GM23338 (cell line): Measurements from ENCODE around the gene OMP. TPM values are rescaled to one million over a fixed set of nuclear protein-coding genes. Genes with fewer than 3 reads are reported as not detected.

Experiments used
- ATAC-seq: fragments of 200-7000 bp; cut with Tn5 transposase; 3 replicates; pipeline ENCODE4 v1.9.1; 2020
- DNase-seq: peaks from one replicate; pipeline ENCODE4 v3.0.0-alpha.2; 2015; ENCODE audit warnings: low spot score
- H2AFZ ChIP-seq: fragments of 200-600 bp; sonication (generic); 2 replicates; pipeline ENCODE4 v1.8.0; 2016; ENCODE audit warnings: antibody characterized with exemption, mild to moderate bottlenecking, moderate library complexity
- H3F3A ChIP-seq: fragments of 200-600 bp; sonication (generic); replicated peaks from 2 replicates; pipeline ENCODE4 v1.8.0; 2017; ENCODE audit warnings: antibody characterized with exemption, mixed run types, low read depth
- H3K27ac ChIP-seq: fragments of 200-600 bp; sonication (generic); 2 replicates; pipeline ENCODE4 v1.6.1; 2016; ENCODE audit warnings: low read depth
- H3K27me3 ChIP-seq: fragments of 200-600 bp; sonication (generic); 2 replicates; pipeline ENCODE4 v1.8.0; 2016; ENCODE audit warnings: mild to moderate bottlenecking, mixed run types, moderate library complexity; ENCODE audit not compliant: insufficient read depth
- H3K36me3 ChIP-seq: fragments of 200-600 bp; sonication (generic); 2 replicates; pipeline ENCODE4 v1.8.0; 2016; ENCODE audit warnings: mild to moderate bottlenecking; ENCODE audit not compliant: insufficient read depth
- H3K4me1 ChIP-seq: fragments of 200-600 bp; sonication (generic); 2 replicates; pipeline ENCODE4 v1.8.0; 2016; ENCODE audit warnings: mild to moderate bottlenecking, moderate library complexity; ENCODE audit not compliant: insufficient read depth
- H3K4me2 ChIP-seq: fragments of 200-600 bp; sonication (generic); 2 replicates; pipeline ENCODE4 v1.7.1; 2017; ENCODE audit warnings: mixed run types
- H3K4me3 ChIP-seq: fragments of 200-600 bp; sonication (generic); 2 replicates; pipeline ENCODE4 v1.6.1; 2016; ENCODE audit warnings: mixed run types
- H3K79me2 ChIP-seq: fragments of 200-600 bp; sonication (generic); replicated peaks from 2 replicates; pipeline ENCODE4 v1.8.0; 2017; ENCODE audit warnings: mild to moderate bottlenecking; ENCODE audit not compliant: insufficient read depth
- H3K9me2 ChIP-seq: fragments of 200-600 bp; sonication (generic); 2 replicates; pipeline ENCODE4 v1.8.0; 2017; ENCODE audit not compliant: insufficient read depth
- H4K20me1 ChIP-seq: fragments of 200-600 bp; sonication (generic); replicated peaks from 2 replicates; pipeline ENCODE4 v1.8.0; 2017; ENCODE audit warnings: mild to moderate bottlenecking; ENCODE audit not compliant: insufficient read depth
- H3K27ac Mint-ChIP-seq: 2 replicates; pipeline ENCODE4 v1.8.0; 2020; ENCODE audit warnings: inconsistent platforms, mild to moderate bottlenecking, moderate library complexity, mixed read lengths
- H3K27me3 Mint-ChIP-seq: 3 replicates; pipeline ENCODE4 v1.8.0; 2022; ENCODE audit warnings: low read depth, mild to moderate bottlenecking, moderate library complexity, mixed read lengths, inconsistent platforms; ENCODE audit not compliant: insufficient read depth, poor library complexity
- H3K36me3 Mint-ChIP-seq: 3 replicates; pipeline ENCODE4 v1.8.0; 2021; ENCODE audit warnings: low read depth, mild to moderate bottlenecking, inconsistent platforms, moderate library complexity, mixed read lengths
- H3K4me1 Mint-ChIP-seq: 3 replicates; pipeline ENCODE4 v1.8.0; 2020; ENCODE audit warnings: mild to moderate bottlenecking, inconsistent platforms, mixed read lengths
- H3K4me3 Mint-ChIP-seq: 3 replicates; pipeline ENCODE4 v1.8.0; 2021; ENCODE audit warnings: moderate library complexity, mild to moderate bottlenecking, inconsistent platforms, mixed read lengths
- H3K9me3 Mint-ChIP-seq: 3 replicates; pipeline ENCODE4 v1.8.0; 2020; ENCODE audit warnings: moderate library complexity, mild to moderate bottlenecking, inconsistent platforms, mixed read lengths
- CREB1 ChIP-seq: fragments of 250-450 bp; sonication (Bioruptor Pico); IDR thresholded peaks from 2 replicates; pipeline ENCODE4 v1.5.0; 2020; ENCODE audit warnings: low read depth, mild to moderate bottlenecking, moderate library complexity
- CTCF ChIP-seq, 2 experiments: fragments of 200-600 bp in 1 of 2; sonication (generic) in 1 of 2; conservative IDR thresholded peaks; 2 replicates each; pipeline versions ENCODE4 v1.5.1 to v1.6.1; 2016 to 2017; ENCODE audit warnings: antibody characterized with exemption in 2 of 2, low read depth in 2 of 2, mild to moderate bottlenecking in 2 of 2, moderate library complexity in 1 of 2
- ETS1 ChIP-seq: IDR thresholded peaks from 2 replicates; pipeline ENCODE4 v1.6.1; 2016; ENCODE audit warnings: antibody characterized with exemption
- EZH2 ChIP-seq: fragments of 200-600 bp; sonication (generic); IDR thresholded peaks from one replicate; pipeline ENCODE4 v1.8.0; 2017; ENCODE audit warnings: antibody characterized with exemption, mild to moderate bottlenecking, low read depth; ENCODE audit not compliant: unreplicated experiment
- JUNB ChIP-seq: IDR thresholded peaks from one replicate; pipeline ENCODE4 v1.6.1; 2016; ENCODE audit warnings: antibody characterized with exemption; ENCODE audit not compliant: unreplicated experiment
- NANOG ChIP-seq: IDR thresholded peaks from 2 replicates; pipeline ENCODE4 v1.6.1; 2016; ENCODE audit warnings: antibody characterized with exemption, borderline replicate concordance
- REST ChIP-seq: IDR thresholded peaks from one replicate; pipeline ENCODE4 v1.6.1; 2018; ENCODE audit warnings: antibody characterized with exemption; ENCODE audit not compliant: unreplicated experiment
- STAT1 ChIP-seq: IDR thresholded peaks from one replicate; pipeline ENCODE4 v1.6.1; 2016; ENCODE audit warnings: antibody characterized with exemption; ENCODE audit not compliant: unreplicated experiment
- ZNF114 ChIP-seq: fragments of 250-450 bp; sonication (Bioruptor Pico); IDR thresholded peaks from 2 replicates; pipeline ENCODE4 v1.5.0; 2020; ENCODE audit warnings: mild to moderate bottlenecking, moderate library complexity
- ZNF331 ChIP-seq: fragments of 250-450 bp; sonication (Bioruptor Pico); IDR thresholded peaks from 2 replicates; pipeline ENCODE4 v1.5.0; 2020; ENCODE audit warnings: low read depth, mild to moderate bottlenecking, moderate library complexity
- polyA plus RNA-seq: library from polyadenylated mRNA; unstranded; fragments of >200 nt; fragmentation: Nextera tagmentation; extraction: Ambion mirVana; gene quantifications from 2 replicates; pipeline ENCODE4 v1.2.1, GENCODE V29; 2016
- total RNA-seq: library from RNA; depleted of rRNA; stranded (reverse); fragments of >200 nt; shearing (Covaris generic); gene quantifications from 2 replicates; pipeline ENCODE4 v1.2.3, GENCODE V29; 2014

OMP gene
- total and polyA plus RNA-seq, 2 experiments from 2014 or later, result 1.0 TPM; not detected in 1

- Histone ChIP-seq H3K4me3 (no peak overlapping the region), H3K9me2 (no peaks in the 10 kb centered on the region), H4K20me1 (no peaks in the 10 kb centered on the region; the same call in 1 of the 2 replicates), H3K27ac (no peak overlapping the region), H3F3A (no peaks in the 10 kb centered on the region), H3K4me1 (no peaks in the 10 kb centered on the region; the same call in 1 of the 2 replicates), H3K27me3 (no peaks in the 10 kb centered on the region), H2AFZ (no peak overlapping the region), H3K79me2 (no peaks in the 10 kb centered on the region), H3K36me3 (no peaks in the 10 kb centered on the region), H3K4me2 (no peak overlapping the region)
- ATAC-seq (no peak), DNase-seq (no peak)
- no peaks in the 10 kb centered on the region for H3K9me3 Mint-ChIP-seq
- H3K36me3 Mint-ChIP-seq, result no peaks in the 10 kb centered on the region
- no peak overlapping the region for H3K27ac Mint-ChIP-seq
- peaks cover 9% of the 10 kb centered on the region for H3K27me3 Mint-ChIP-seq
- H3K4me3 Mint-ChIP-seq, result no peak overlapping the region
- H3K4me1 Mint-ChIP-seq, result peaks cover 13% of the 10 kb centered on the region
- TF ChIP-seq CTCF (conservative IDR thresholded peaks at IDR 0.05; ENCODE audit: low read depth in 2 of 2), result no peak
- no peak for TF ChIP-seq EZH2
Observed at GRCh38 chr11:77086521-77087472, 15.8 kb upstream of the OMP start.

- no peaks in the 10 kb centered on the region for H3K9me3 Mint-ChIP-seq
- ATAC-seq (no peak), DNase-seq (no peak)
- Histone ChIP-seq H3K27ac (no peak overlapping the region), H3K27me3 (no peaks in the 10 kb centered on the region), H3K4me1 (no peaks in the 10 kb centered on the region; the same call in 1 of the 2 replicates), H4K20me1 (no peaks in the 10 kb centered on the region; the same call in 1 of the 2 replicates), H3K4me2 (no peak overlapping the region), H3K9me2 (no peaks in the 10 kb centered on the region), H3K4me3 (no peak overlapping the region), H3K79me2 (no peaks in the 10 kb centered on the region), H3F3A (no peaks in the 10 kb centered on the region), H3K36me3 (no peaks in the 10 kb centered on the region), H2AFZ (no peak overlapping the region)
- TF ChIP-seq CREB1 (CRISPR knock-in tag) (no peak), NANOG (no peak), JUNB (no peak), ZNF331 (CRISPR knock-in tag) (no peak), REST (no peak), CTCF (conservative IDR thresholded peaks at IDR 0.05; ENCODE audit: low read depth in 2 of 2) (no peak), EZH2 (no peak), ETS1 (no peak), ZNF114 (CRISPR knock-in tag) (no peak), STAT1 (no peak)
- H3K4me3 Mint-ChIP-seq, result no peak overlapping the region
- peaks cover 8% of the 10 kb centered on the region for H3K4me1 Mint-ChIP-seq
- H3K27me3 Mint-ChIP-seq, result peaks cover 7% of the 10 kb centered on the region
- no peaks in the 10 kb centered on the region for H3K36me3 Mint-ChIP-seq
- no peak overlapping the region for H3K27ac Mint-ChIP-seq
Observed at GRCh38 chr11:77087723-77088225, 14.9 kb upstream of the OMP start.
